GM23338 (cell line): ENCODE measurements around the gene CHST10. TPM values are rescaled to one million over a fixed set of nuclear protein-coding genes. Genes with fewer than 3 reads are reported as not detected.

ENCODE experiments used
- ATAC-seq: fragments of 200-7000 bp; cut with Tn5 transposase; 3 replicates; pipeline ENCODE4 v1.9.1; 2020
- DNase-seq: peaks from one replicate; pipeline ENCODE4 v3.0.0-alpha.2; 2015; ENCODE audit warnings: low spot score
- H2AFZ ChIP-seq: fragments of 200-600 bp; sonication (generic); 2 replicates; pipeline ENCODE4 v1.8.0; 2016; ENCODE audit warnings: antibody characterized with exemption, mild to moderate bottlenecking, moderate library complexity
- H3F3A ChIP-seq: fragments of 200-600 bp; sonication (generic); replicated peaks from 2 replicates; pipeline ENCODE4 v1.8.0; 2017; ENCODE audit warnings: antibody characterized with exemption, mixed run types, low read depth
- H3K27ac ChIP-seq: fragments of 200-600 bp; sonication (generic); 2 replicates; pipeline ENCODE4 v1.6.1; 2016; ENCODE audit warnings: low read depth
- H3K27me3 ChIP-seq: fragments of 200-600 bp; sonication (generic); 2 replicates; pipeline ENCODE4 v1.8.0; 2016; ENCODE audit warnings: mild to moderate bottlenecking, mixed run types, moderate library complexity; ENCODE audit not compliant: insufficient read depth
- H3K36me3 ChIP-seq: fragments of 200-600 bp; sonication (generic); 2 replicates; pipeline ENCODE4 v1.8.0; 2016; ENCODE audit warnings: mild to moderate bottlenecking; ENCODE audit not compliant: insufficient read depth
- H3K4me1 ChIP-seq: fragments of 200-600 bp; sonication (generic); 2 replicates; pipeline ENCODE4 v1.8.0; 2016; ENCODE audit warnings: mild to moderate bottlenecking, moderate library complexity; ENCODE audit not compliant: insufficient read depth
- H3K4me2 ChIP-seq: fragments of 200-600 bp; sonication (generic); 2 replicates; pipeline ENCODE4 v1.7.1; 2017; ENCODE audit warnings: mixed run types
- H3K4me3 ChIP-seq: fragments of 200-600 bp; sonication (generic); 2 replicates; pipeline ENCODE4 v1.6.1; 2016; ENCODE audit warnings: mixed run types
- H3K79me2 ChIP-seq: fragments of 200-600 bp; sonication (generic); replicated peaks from 2 replicates; pipeline ENCODE4 v1.8.0; 2017; ENCODE audit warnings: mild to moderate bottlenecking; ENCODE audit not compliant: insufficient read depth
- H3K9me2 ChIP-seq: fragments of 200-600 bp; sonication (generic); 2 replicates; pipeline ENCODE4 v1.8.0; 2017; ENCODE audit not compliant: insufficient read depth
- H4K20me1 ChIP-seq: fragments of 200-600 bp; sonication (generic); replicated peaks from 2 replicates; pipeline ENCODE4 v1.8.0; 2017; ENCODE audit warnings: mild to moderate bottlenecking; ENCODE audit not compliant: insufficient read depth
- H3K27ac Mint-ChIP-seq: 2 replicates; pipeline ENCODE4 v1.8.0; 2020; ENCODE audit warnings: inconsistent platforms, mild to moderate bottlenecking, moderate library complexity, mixed read lengths
- H3K27me3 Mint-ChIP-seq: 3 replicates; pipeline ENCODE4 v1.8.0; 2022; ENCODE audit warnings: low read depth, mild to moderate bottlenecking, moderate library complexity, mixed read lengths, inconsistent platforms; ENCODE audit not compliant: insufficient read depth, poor library complexity
- H3K36me3 Mint-ChIP-seq: 3 replicates; pipeline ENCODE4 v1.8.0; 2021; ENCODE audit warnings: low read depth, mild to moderate bottlenecking, inconsistent platforms, moderate library complexity, mixed read lengths
- H3K4me1 Mint-ChIP-seq: 3 replicates; pipeline ENCODE4 v1.8.0; 2020; ENCODE audit warnings: mild to moderate bottlenecking, inconsistent platforms, mixed read lengths
- H3K4me3 Mint-ChIP-seq: 3 replicates; pipeline ENCODE4 v1.8.0; 2021; ENCODE audit warnings: moderate library complexity, mild to moderate bottlenecking, inconsistent platforms, mixed read lengths
- H3K9me3 Mint-ChIP-seq: 3 replicates; pipeline ENCODE4 v1.8.0; 2020; ENCODE audit warnings: moderate library complexity, mild to moderate bottlenecking, inconsistent platforms, mixed read lengths
- EZH2 ChIP-seq: fragments of 200-600 bp; sonication (generic); IDR thresholded peaks from one replicate; pipeline ENCODE4 v1.8.0; 2017; ENCODE audit warnings: antibody characterized with exemption, mild to moderate bottlenecking, low read depth; ENCODE audit not compliant: unreplicated experiment
- EZH2phosphoT487 ChIP-seq: fragments of 200-600 bp; sonication (generic); IDR thresholded peaks from one replicate; pipeline ENCODE4 v1.8.1; 2018; ENCODE audit warnings: antibody characterized with exemption; ENCODE audit not compliant: unreplicated experiment
- NANOG ChIP-seq: IDR thresholded peaks from 2 replicates; pipeline ENCODE4 v1.6.1; 2016; ENCODE audit warnings: antibody characterized with exemption, borderline replicate concordance
- POLR2AphosphoS5 ChIP-seq: IDR thresholded peaks from 2 replicates; pipeline ENCODE4 v1.6.1; 2016; ENCODE audit warnings: antibody characterized with exemption, low read depth
- ZNF331 ChIP-seq: fragments of 250-450 bp; sonication (Bioruptor Pico); IDR thresholded peaks from 2 replicates; pipeline ENCODE4 v1.5.0; 2020; ENCODE audit warnings: low read depth, mild to moderate bottlenecking, moderate library complexity
- polyA plus RNA-seq: library from polyadenylated mRNA; unstranded; fragments of >200 nt; fragmentation: Nextera tagmentation; extraction: Ambion mirVana; gene quantifications from 2 replicates; pipeline ENCODE4 v1.2.1, GENCODE V29; 2016
- total RNA-seq: library from RNA; depleted of rRNA; stranded (reverse); fragments of >200 nt; shearing (Covaris generic); gene quantifications from 2 replicates; pipeline ENCODE4 v1.2.3, GENCODE V29; 2014
- TF ChIP-seq, protein P1 (sequence below): fragments of 250-450 bp; sonication (Bioruptor Pico); IDR thresholded peaks from 2 replicates; pipeline ENCODE4 v1.5.0; 2020; ENCODE audit warnings: mild to moderate bottlenecking, moderate library complexity
- TF ChIP-seq, protein P2 (sequence below): IDR thresholded peaks from 2 replicates; pipeline ENCODE4 v1.6.1; 2016; ENCODE audit warnings: antibody characterized with exemption

Gene CHST10
- total and polyA plus RNA-seq, 2 experiments from 2014 or later, result 7.7 to 24.5 TPM

DNA sequence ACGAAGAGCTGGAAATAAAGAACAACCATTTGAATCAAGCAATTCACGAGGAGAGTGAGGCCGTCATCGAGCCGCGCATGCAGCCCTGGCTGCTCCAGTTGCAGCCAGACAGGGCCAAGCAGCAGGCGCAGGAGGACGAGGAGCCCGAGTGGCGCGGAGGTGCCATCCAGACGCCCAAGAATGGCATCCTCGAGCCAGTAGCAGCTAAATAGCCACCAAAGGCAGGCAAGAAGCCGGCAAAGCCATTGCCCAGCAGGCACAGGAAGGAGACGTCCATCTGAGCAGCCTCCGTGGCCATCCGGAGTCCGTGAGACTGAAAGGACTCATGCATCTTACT, 8.9 kb upstream of the CHST10 start (continued):
- TF ChIP-seq, protein P1, sequence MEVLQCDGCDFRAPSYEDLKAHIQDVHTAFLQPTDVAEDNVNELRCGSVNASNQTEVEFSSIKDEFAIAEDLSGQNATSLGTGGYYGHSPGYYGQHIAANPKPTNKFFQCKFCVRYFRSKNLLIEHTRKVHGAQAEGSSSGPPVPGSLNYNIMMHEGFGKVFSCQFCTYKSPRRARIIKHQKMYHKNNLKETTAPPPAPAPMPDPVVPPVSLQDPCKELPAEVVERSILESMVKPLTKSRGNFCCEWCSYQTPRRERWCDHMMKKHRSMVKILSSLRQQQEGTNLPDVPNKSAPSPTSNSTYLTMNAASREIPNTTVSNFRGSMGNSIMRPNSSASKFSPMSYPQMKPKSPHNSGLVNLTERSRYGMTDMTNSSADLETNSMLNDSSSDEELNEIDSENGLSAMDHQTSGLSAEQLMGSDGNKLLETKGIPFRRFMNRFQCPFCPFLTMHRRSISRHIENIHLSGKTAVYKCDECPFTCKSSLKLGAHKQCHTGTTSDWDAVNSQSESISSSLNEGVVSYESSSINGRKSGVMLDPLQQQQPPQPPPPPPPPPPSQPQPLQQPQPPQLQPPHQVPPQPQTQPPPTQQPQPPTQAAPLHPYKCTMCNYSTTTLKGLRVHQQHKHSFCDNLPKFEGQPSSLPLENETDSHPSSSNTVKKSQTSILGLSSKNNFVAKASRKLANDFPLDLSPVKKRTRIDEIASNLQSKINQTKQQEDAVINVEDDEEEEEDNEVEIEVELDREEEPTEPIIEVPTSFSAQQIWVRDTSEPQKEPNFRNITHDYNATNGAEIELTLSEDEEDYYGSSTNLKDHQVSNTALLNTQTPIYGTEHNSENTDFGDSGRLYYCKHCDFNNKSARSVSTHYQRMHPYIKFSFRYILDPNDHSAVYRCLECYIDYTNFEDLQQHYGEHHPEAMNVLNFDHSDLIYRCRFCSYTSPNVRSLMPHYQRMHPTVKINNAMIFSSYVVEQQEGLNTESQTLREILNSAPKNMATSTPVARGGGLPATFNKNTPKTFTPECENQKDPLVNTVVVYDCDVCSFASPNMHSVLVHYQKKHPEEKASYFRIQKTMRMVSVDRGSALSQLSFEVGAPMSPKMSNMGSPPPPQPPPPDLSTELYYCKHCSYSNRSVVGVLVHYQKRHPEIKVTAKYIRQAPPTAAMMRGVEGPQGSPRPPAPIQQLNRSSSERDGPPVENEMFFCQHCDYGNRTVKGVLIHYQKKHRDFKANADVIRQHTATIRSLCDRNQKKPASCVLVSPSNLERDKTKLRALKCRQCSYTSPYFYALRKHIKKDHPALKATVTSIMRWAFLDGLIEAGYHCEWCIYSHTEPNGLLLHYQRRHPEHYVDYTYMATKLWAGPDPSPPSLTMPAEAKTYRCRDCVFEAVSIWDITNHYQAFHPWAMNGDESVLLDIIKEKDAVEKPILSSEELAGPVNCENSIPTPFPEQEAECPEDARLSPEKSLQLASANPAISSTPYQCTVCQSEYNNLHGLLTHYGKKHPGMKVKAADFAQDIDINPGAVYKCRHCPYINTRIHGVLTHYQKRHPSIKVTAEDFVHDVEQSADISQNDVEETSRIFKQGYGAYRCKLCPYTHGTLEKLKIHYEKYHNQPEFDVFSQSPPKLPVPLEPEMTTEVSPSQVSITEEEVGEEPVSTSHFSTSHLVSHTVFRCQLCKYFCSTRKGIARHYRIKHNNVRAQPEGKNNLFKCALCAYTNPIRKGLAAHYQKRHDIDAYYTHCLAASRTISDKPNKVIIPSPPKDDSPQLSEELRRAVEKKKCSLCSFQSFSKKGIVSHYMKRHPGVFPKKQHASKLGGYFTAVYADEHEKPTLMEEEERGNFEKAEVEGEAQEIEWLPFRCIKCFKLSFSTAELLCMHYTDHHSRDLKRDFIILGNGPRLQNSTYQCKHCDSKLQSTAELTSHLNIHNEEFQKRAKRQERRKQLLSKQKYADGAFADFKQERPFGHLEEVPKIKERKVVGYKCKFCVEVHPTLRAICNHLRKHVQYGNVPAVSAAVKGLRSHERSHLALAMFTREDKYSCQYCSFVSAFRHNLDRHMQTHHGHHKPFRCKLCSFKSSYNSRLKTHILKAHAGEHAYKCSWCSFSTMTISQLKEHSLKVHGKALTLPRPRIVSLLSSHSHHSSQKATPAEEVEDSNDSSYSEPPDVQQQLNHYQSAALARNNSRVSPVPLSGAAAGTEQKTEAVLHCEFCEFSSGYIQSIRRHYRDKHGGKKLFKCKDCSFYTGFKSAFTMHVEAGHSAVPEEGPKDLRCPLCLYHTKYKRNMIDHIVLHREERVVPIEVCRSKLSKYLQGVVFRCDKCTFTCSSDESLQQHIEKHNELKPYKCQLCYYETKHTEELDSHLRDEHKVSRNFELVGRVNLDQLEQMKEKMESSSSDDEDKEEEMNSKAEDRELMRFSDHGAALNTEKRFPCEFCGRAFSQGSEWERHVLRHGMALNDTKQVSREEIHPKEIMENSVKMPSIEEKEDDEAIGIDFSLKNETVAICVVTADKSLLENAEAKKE (CRISPR knock-in tag), result no peak
- TF ChIP-seq POLR2AphosphoS5, result no peak

DNA sequence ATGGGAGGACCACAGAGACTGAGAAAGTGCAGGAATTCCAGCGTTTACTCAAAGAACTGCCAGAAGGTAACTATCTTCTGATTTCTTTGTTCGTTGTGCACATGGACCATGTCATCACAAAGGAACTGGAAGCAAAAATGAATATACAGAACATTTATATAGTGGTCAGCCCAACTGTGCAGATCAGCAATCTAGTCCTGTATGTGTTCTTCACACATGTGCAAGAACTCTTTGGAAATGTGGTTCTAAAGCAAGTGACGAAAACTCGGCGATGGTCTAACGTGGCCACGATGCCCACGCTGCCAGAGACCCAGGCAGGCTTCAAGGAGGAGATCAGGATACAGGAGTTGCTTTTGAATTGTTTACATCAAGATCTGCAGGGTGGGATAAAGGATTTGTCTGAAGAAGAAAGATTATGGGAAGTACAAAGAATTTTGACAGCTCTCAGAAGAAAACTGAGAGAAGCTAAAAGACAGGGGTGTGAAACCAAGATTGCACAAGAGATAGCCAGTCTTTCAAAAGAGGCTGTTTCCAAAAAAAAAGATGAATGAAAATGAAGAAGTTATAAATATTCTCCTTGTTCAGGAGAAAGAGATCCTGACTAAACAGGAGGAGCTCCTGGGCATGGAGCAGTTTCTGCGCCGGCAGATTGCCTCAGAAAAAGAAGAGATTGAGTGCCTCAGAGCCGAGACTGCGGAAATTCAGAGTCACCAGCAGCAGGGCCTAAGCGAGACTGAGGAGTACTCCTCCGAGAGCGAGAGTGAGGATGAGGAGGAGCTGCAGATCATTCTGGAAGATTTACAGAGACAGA, 8.3 kb upstream of the CHST10 start:
- Histone ChIP-seq H3K27ac (no peak overlapping the region), H3K4me3 (no peak overlapping the region), H3K9me2 (no peaks in the 10 kb centered on the region; the same call in 1 of the 2 replicates), H3K79me2 (no peaks in the 10 kb centered on the region), H4K20me1 (no peaks in the 10 kb centered on the region), H3K4me2 (no peak overlapping the region), H2AFZ (no peak overlapping the region), H3K36me3 (no peaks in the 10 kb centered on the region), H3K27me3 (no peaks in the 10 kb centered on the region), H3K4me1 (no peaks in the 10 kb centered on the region), H3F3A (no peaks in the 10 kb centered on the region)
- peaks cover 4% of the 10 kb centered on the region for H3K27me3 Mint-ChIP-seq
- no peak overlapping the region for H3K27ac Mint-ChIP-seq
- peaks cover 9% of the 10 kb centered on the region for H3K4me1 Mint-ChIP-seq
- no peaks in the 10 kb centered on the region for H3K36me3 Mint-ChIP-seq
- no peak overlapping the region for H3K4me3 Mint-ChIP-seq
- no peak for ATAC-seq
- H3K9me3 Mint-ChIP-seq, result peaks cover 4% of the 10 kb centered on the region
- DNase-seq, result no peak
- TF ChIP-seq NANOG (no peak), EZH2phosphoT487 (no peak), EZH2 (no peak), ZNF331 (no peak), POLR2AphosphoS5 (no peak)
- TF ChIP-seq, protein P1 (CRISPR knock-in tag), result no peak
- TF ChIP-seq, protein P2, sequence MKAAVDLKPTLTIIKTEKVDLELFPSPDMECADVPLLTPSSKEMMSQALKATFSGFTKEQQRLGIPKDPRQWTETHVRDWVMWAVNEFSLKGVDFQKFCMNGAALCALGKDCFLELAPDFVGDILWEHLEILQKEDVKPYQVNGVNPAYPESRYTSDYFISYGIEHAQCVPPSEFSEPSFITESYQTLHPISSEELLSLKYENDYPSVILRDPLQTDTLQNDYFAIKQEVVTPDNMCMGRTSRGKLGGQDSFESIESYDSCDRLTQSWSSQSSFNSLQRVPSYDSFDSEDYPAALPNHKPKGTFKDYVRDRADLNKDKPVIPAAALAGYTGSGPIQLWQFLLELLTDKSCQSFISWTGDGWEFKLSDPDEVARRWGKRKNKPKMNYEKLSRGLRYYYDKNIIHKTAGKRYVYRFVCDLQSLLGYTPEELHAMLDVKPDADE, result no peak
